ENCODE data around the gene NRSN1.

DNA sequence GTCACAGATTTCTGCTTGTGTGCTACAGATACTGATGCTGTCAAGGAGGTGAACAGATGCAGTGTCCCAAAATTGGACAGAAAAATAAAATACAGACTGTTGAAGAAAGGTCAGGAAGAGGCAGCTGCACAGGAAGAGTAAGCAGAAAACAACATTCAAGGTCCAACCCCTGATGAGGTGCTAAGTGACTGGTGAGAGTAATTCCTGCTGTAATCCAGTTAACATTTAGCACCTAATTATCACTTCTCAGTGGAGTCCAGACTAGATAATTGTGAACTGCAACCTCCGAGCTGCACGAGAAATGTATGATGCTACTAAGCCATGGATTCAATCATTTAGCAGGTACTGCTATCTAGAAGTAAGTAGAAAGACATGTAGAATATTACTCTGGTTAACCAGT is 36.3 kb upstream of the NRSN1 start:
- no peak for TF ChIP-seq POLR2AphosphoS5 (IDR thresholded peaks at IDR 0.05)
- TF ChIP-seq, protein P1, sequence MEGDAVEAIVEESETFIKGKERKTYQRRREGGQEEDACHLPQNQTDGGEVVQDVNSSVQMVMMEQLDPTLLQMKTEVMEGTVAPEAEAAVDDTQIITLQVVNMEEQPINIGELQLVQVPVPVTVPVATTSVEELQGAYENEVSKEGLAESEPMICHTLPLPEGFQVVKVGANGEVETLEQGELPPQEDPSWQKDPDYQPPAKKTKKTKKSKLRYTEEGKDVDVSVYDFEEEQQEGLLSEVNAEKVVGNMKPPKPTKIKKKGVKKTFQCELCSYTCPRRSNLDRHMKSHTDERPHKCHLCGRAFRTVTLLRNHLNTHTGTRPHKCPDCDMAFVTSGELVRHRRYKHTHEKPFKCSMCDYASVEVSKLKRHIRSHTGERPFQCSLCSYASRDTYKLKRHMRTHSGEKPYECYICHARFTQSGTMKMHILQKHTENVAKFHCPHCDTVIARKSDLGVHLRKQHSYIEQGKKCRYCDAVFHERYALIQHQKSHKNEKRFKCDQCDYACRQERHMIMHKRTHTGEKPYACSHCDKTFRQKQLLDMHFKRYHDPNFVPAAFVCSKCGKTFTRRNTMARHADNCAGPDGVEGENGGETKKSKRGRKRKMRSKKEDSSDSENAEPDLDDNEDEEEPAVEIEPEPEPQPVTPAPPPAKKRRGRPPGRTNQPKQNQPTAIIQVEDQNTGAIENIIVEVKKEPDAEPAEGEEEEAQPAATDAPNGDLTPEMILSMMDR (IDR thresholded peaks at IDR 0.05) = no peak
- TF ChIP-seq EP300 (IDR thresholded peaks at IDR 0.05) = no peak
- no peak for TF ChIP-seq POLR2A (IDR thresholded peaks at IDR 0.05)

Data from sigmoid colon (tissue), 4 donors.